GM21526 (cell line): ENCODE data around the gene MBOAT1.

Source experiments
- ATAC-seq: cut with Tn5 transposase; IDR thresholded peaks from one replicate; pipeline ENCODE4 v1.9.1; 2021; ENCODE audit warnings: moderate library complexity; ENCODE audit not compliant: unreplicated experiment, low FRiP score

The MBOAT1 gene

DNA sequence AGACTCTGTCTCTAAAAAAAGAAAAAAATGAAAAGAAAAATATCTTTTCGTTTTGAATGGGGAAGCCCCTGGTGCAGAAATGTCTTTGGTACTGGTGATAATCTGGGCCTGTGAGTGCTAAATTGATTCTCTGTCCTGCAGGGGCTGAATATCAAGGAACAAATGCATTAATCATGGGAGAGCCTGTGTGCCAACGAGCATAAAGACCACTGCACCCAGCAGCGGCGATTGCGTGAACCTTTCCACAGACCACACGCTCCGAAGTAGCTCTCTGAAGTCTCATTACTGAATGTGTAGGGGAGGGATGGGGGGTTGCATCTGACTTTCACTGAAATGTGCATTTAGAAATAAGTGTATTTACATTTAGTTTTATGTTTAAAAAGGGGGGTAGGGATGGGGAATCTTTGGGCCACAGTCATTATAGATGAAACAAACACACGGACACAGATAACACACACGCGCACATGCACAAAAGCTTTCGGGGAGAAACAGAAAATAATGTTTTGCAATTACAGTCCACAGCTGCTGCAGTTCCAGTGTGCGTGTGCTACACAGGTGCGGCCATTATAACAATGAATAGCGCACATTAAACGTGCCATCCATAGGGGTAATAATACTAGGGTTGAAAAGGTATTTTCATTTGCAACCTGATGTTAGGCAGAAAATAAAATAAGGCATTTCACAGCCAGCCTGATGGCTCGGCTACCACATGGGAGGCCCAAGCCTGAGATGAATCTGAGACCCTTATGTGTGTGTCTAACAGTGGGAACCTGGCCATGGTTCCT, 154.0 kb downstream of the MBOAT1 start:
- ATAC-seq = no peak

DNA sequence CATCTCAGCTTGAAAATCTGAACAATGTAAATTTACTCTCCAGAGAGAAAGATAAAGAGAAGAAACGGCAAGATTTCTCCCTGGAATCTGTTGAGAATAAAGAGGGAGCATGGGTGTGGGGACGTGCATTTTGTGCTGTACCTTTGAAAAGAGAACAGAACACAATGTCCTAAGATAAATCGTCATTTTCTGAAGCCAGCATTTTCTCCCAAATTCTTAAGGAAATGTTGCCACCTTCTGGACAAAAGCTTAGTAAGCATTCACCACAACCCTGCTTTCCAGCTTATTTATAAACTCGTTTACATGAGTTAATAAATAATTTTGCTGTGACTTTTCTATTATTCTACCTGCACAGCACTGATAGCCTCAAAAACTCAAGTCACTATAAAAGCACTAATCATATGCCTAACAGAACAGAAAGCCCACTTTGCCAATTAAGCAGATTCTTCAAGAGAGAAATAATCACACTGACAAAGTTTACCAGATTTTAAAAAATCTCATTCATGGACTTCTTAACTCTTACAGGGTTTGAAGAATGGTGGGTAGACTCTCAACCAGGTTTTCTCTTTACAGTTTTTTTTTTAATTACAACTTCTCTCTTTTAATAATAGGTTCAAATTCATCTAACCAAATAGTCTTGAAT, 155.8 kb downstream of the MBOAT1 start:
- ATAC-seq = no peak

GRCh38 chr6:20055916-20056315, 156.4 kb downstream of the MBOAT1 start:
- ATAC-seq = no peak
